Measurements from ENCODE around the gene PPP1R15B.
A peak's percentile ranks its signal among the peaks of the same experiment; 100 is the strongest.

PPP1R15B gene

DNA sequence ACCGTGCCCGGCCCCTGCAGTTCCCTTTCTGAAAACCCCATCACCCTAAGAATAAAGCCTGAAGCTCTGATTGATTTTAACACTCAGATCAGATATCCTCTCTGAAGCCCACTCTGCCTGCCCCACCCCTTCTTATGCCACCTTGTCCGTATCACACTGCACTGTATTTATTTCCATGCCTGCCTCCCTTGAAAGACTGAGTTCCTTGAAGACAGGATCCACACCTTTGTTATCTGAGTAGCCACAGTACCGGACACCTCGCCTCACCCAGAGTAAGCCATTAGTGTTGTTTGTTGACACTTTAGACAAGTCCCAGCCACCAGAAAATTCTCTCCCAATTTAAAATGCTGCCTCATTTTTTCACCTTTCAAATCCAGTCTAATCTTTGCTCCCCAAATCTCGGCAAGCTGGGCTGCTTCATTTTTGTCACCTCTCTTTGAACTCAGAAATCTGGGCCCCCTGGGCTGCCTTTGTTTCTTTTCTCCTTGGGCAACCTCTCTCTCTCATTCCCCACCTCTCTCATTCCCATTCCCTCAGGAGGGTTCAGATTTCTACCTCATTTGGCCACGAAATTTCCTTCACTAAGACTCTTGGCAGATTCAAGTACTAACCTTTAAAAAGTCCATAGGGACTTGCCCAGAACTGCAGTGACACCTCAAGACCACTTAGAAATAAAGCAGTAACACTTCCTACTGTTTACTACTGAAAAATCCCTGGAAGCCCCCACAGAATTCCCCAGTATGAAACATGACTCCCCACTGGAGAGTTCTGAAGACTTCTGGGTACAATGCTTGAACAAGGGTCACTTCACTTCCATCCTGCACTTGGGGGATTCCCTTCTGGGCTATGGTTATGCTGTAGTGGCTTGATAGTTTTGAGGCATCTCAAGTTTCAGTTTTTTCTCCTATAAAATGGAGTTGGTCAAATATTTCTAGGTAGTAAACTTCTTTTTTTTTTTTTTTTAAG lies 8.7 kb upstream of the PPP1R15B start:
- no peak for DNase-seq (ENCODE audit: low read depth)

DNA sequence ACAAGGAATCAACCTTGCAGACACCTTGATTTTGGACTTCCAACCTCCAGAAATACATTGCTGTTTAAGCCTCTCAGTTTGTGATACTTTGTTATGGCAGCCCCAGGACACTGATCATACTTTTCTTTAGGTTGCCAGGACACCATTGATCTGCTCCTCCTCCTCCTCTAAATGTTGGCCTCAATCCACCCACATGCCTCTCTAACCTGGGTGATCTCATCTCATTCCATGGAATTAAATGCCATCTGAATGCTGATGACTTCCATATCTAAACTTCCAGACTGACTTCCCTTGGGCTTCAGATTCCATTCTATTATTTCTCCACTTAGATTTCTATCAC lies 7.4 kb upstream of the PPP1R15B start:
- no peak for DNase-seq (ENCODE audit: low read depth)

DNA sequence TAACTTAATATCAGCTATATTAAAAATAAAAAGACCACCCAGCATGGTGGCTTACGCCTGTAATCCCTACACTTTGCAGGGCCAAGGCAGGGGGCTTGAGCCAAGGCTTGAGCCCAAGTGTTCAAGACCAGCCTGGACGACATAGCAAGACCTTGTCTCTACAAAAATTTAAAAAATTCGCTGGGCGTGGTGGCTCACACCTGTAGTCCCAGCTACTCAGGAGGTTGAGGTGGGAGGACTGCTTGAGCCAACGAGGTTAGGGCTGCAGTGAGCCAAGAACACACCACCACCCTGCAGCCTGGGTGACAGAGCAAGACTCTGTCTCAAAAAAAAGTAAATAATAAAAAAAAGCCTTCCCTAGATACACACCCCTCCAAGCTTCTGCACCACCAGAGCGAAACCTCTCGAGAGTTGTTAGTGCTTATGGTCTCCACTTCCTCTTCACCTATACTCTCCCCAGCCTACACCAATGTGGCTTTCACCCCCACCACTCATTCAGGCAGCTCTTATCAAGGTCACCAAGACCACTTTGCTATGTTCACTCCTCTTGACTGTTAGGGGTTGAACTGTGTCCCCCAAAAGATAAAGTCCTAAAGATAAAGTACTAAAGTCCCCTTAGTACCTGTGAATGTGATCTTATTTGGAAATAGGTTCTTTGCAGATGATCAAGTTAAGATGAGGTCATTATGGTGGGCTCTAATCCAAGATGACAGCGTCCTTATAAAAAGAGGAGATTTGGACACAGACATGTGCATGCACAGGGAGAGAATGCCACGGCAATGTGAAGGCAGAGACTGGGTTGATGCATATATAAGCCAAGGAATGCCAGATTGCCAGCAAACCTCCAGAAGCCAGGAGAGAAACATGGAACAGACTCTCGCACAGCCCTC lies 6.8 kb upstream of the PPP1R15B start:
- DNase-seq (ENCODE audit: low read depth): no peak

DNA sequence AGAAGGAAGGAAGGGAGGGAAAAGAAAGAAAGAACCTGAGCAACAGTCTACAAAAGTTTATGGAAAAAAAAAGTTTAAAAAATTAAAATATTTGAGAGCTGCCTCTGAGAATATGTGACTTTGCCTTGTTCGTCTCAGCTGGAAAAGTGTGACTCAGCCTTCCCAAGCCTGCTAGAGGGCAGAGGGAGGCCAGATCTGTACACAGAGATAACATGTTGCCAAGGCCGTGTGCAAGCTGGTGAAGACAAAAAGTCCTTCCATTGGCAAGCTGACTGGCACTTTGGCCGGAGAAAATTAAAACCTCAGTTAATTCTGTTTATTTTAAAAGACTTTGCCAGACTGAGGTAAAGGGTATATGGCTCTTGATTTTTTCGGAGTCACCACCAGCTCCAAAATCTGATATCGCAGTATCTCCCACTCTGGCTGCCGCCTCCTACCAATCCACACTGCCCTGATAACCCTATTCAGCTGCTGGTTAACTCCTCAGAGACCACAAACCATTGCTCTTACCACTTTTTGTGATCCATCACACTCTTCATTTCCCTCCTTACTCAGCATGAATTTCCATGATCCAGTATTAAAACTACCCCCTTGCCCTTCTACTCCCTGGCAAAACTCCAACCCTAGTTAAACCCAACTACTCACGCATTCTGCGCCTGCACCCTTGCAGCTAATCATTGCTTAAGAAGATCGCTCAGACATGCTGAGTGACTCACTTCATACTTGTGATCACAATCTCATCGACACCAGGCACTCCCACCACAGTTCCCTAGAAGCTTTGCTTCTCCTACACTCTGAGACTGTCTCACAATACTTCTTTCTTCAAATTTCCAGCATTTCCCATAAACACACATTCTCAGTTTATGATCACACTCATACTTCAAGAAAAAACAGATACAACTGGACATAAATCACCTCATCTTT lies 5.7 kb upstream of the PPP1R15B start:
- DNase-seq (ENCODE audit: low read depth): no peak

DNA sequence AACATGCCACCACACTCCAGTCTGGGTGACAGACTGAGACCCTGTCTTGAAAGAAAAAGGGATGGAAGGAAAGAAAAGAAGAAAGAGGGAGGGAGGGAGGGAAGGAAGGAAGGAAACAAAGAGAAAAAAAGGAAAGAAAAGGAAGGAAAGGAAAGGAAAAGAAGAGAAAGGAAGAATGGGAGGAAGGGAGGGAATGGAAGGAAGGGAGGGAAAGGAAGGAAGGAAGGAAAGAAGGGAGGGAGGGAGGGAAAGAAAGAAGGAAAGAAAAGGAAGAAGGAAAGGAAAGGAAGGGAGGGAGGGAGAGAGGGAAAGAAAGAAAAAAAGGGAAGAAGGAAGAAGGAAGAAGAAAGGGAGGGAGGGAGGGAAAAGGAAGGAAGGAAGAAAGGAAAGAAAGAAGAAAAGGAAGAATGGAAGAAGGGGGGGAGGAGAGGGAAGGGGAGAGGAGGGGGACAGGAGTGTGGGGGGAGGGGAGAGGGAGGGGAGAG lies 5.0 kb upstream of the PPP1R15B start:
- no peak for DNase-seq (ENCODE audit: low read depth)

DNA sequence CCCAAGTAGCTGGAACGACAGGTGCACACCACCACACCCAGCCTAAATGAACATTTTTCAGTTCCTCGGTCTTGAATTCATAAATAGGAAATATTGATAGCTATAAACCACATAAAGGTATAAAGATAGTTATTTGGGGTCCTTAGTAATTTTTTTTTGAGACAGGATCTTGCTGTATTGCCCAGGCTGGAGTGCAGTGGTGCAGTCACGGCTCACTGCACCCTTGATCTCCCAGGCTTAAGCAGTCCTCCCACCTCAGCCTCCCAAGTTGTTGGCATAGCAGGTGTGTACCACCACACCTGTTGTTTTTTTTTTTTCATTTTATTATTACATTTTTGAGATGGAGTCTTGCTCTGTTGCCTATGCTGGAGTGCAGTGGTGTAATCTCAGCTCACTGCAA lies 3.7 kb upstream of the PPP1R15B start:
- no peak for DNase-seq (ENCODE audit: low read depth)

DNA sequence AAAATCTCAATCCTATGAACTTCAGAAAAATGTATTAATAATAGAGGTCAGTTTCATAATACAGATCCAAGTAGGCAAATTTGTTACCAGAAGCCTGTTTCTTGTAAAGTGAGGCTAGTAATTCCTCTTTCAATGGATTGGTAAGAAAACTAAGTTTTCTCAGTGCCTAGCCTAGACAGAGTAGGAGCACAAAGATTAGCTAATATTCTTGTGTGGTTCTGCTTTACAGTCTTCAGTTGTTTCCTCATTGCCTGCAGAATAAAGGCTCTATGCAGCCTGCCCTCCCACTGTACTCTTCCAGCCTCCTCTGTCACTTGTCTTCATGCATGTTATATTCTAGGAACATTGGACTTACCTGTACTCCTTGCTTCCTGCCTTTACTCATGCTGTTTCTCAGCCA lies 2.4 kb upstream of the PPP1R15B start:
- DNase-seq (ENCODE audit: low read depth): no peak

DNA sequence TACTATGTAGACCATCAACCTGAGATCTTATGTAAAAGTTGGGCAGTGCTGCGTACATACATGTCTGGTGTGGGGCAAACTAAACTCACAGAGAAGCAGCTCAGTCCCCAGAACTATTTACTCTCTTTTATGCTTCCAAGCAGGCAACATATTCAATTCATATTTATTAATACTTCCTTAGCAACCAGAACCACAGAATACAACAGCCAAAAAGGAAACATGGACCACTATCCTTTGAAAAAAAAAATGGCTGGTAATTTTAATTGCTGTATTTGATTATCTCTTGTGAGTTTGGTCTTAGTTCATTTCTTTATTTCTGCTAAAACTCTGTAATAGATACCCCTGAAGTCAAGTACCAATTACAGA lies 1.5 kb upstream of the PPP1R15B start:
- DNase-seq (ENCODE audit: low read depth): no peak

DNA sequence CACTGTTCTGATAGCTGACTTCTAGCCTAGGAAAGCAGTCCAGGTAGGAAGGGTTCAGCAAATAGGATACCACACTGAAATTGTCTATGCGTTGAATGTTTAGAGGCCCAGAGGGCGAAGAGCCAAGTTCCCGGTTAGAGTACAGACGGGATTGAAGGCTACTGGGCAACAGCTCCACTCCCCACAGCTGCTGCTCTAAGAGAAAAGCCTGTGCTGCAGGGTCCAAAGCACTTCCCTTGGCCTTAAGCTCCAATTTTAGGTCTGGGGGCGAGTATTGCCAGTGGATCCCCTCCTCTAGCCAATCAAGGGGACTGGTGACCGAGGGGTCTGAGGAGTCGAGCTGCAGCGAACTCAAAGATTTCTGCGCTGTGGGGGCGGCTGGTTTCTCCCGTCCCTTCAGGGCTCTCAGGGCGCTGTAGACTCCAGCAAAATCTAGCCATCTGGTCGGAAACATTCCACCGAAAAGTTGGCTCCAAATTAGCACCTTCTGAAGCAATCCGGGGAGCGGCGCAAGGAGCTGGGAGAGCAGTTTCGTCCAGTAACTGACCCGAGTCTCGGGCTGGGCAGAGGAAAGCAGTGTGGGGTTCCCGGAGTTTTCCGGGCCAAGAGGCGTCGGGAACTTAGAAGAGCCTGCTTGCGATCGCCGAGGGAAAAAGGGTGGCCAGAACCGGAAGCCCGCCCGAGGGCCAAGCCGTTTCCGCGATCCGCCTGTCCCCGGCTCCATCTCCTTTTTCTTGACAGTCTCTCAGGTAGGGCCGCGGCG lies 748 bp downstream of the PPP1R15B start:
- DNase-seq (ENCODE audit: low read depth): peak; percentile 35

DNA sequence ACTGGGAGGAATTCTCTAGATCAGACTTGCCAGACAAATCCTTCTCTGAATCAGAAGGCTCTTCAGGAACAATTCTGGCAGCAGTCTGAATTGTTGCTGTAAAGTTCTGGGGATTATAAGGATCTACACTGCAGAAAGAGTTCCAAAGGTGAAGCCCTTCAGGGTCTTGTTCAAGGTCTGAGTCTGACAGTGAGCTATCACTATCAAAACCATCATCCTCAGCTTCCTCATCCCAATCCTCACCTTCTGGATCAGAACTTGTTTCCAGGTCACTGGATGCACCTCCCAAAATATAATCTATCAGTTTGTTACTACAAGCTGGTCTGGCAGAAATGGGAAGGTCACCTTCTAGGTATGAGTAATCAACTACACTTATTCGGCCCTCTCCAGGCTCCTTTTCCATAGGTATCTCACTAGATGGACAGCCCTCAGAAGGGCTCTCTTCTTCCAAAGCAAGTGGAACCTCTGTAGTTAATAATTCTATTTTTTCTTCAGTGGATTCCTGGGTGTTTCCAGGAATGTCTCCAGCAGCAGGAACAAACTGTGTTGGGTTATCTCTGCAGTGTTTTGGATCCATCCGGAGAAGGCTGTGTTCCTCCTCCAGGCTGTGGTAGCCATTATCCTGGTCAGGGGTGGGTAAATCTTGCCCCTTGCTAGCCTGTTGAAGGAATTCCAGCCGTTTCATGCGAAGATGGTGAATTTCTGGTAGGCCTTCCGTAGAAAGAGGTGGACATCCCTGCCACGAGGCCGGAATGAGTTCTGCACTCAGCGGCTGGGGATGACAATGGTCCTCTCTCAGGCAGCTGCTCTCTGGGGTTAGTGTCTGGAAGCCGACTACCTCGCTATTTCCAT lies 1.6 kb downstream of the PPP1R15B start:
- DNase-seq (ENCODE audit: low read depth): no peak

DNA sequence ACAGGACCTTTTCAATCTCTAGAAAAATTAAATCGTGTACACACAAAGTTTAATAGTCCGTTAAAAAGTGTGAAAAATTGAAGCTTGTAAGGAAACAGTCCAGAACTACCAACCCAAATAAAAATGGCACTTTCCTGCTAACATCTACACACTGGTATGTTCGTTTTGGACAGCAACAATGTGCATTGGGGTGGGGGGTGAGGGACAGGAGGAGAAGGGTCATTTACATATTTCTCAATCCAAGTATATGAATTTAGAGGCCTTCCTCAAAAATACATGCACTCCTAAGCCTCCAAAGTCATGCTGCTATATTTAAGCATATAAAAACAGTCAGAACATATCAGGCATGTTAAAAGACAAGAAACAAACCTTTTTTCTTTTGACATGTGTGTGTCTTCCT lies 2.5 kb downstream of the PPP1R15B start:
- DNase-seq (ENCODE audit: low read depth): no peak

DNA sequence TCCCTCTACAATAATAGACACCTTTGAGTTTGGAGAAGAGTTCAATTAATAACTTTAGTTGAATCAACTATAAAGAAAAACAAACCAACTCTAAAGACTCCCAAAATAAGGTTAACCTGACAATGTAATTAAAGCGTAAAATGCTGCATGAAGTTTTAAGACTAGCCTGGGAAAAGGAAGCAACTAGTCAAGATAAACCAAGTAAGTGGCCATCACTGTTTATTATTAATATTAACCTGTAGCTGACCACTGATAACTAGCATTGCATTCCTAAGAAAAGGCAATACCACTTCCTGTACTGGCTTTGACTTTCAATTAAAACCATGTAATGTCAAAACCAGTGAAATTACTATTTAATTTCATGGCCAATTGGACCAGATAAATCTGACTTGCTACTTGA lies 3.0 kb downstream of the PPP1R15B start:
- DNase-seq (ENCODE audit: low read depth): no peak

DNA sequence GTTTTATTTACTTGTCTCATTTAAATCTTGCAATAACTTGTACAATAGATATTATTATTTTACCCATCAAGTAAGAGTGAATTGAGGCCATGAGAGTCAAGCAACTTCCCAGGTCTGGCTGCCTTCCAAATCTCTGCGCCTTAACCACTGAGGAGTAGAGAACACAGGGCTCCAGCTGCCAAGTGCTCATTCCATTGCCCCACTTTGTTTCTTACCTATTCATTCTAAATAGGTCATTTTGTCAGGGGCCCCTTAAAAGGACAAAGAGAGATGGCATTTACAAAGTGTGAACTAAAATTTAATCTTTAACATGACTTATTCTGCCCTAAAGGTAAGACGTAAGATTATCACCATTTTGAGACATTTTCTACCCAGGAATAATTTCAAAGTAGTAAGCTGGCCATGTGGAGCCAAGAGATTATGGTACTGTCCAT lies 3.5 kb downstream of the PPP1R15B start:
- DNase-seq (ENCODE audit: low read depth): no peak

DNA sequence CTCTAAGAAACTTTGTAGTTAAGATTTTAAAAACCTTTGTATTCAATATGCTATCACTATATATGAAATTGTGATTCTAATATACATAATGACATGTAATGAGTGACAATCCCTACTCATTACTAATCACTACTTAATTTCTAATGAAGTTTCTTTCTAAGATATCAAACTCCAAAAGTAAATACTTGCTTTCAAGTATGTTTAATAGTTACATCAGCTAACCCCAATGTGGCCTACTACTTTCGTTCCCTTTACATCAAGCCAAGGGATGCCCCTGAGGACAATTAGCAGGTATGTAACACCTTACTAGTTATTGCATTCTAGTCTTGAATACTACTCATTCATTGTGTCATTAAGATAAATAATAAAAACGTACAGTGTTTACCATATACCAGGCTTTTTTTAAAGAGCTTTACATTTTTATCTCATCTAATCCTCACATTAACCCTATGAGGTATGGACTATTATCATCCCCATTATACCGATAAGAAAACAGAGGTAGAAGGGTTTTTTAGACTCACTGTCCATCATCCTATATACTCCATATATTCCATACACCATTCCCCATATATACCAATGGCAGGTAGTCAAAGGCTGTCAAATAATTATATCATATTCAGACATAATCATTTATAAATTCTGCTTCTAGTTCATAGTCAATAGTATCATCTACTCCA lies 4.2 kb downstream of the PPP1R15B start:
- DNase-seq (ENCODE audit: low read depth): no peak

DNA sequence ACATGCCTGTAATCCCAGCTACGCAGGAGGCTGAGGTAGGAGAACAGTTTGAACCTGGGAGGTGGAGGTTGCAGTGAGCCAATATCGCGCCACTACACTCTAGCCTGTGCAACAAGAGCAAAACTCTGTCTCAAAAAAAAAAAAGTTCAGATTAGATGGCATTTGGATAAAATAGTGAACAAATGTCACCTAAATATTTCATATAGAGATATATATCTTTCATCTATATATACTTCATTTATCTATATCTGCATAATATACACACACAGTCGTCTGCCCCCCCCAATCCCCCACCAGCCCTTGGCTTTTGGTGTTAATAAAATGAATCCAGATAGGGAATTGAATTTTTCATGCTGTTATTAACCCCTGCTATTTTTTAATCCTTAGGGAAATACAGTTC lies 5.0 kb downstream of the PPP1R15B start:
- no peak for DNase-seq (ENCODE audit: low read depth)

DNA sequence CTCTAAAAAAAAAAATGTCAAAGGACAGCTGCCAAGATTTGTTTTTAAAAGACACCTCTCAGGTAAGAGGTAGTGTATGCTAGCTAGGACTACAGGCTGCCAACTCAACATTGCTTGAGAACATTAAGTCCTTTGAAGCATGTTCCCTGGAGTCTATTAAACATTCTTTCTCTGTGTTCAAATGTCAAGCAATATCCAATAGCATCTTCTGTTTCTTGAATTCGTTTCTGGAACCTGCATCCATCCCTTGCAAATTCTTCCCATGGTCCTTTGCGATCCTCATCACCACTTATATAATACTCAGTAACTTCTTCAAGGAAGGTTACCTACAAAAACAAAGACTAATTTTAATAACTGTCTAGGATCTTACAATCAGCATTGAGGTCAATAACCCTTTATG lies 5.6 kb downstream of the PPP1R15B start:
- DNase-seq (ENCODE audit: low read depth): no peak

DNA sequence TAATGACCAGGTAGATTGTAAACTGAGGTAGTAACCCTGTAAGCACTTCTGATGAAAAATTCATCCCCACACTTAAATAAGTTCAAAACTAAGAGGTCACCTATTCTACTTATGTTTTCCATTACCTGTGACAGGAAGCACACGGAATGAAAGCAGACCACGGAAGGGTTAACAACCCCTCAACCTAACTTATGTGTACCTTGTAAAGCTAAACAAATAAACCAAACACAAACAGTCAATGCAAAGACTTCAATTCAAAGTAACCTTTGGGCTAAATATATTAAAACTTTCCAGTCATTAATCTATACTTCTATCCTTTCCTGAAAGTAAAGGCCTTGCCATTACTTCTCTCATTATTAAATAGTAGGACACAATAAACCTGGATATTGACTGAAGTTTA lies 7.0 kb downstream of the PPP1R15B start:
- no peak for DNase-seq (ENCODE audit: low read depth)

DNA sequence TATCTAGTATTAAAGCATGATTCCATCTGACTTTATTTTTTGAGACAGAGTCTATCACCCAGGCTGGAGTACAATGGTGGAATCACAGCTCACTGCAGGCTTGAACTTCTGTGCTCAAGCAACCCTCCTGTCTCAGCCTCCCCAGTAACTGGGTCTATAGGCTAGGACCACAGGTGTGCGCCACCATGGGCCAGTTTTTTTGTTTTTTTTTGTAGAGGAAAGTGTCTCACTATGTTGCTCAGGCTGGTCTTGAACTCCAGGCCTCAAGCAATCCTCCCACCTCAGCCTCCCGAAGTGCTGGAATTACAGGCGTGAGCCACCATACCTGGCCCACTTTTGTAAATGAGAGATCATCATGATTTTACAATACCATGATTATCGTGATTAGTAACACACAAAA lies 9.2 kb downstream of the PPP1R15B start:
- no peak for DNase-seq (ENCODE audit: low read depth)

DNA sequence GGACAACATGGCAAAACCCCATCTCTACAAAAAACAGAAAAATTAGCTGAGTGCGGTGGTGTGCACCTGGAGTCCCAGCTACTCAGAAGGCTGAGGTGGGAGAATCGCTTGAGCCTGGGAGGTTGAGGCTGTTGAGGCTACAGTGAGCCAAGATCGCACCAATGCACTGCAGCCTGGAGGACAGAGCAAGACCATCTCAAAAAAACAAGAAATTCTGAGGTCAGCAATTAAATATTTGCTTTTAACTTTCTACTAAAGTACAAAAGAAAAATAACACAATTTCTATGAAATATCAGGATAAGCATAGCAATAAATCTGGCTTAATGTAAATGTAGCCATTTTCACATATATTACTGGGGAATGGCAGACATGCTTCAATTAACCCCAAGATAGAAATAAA lies 9.9 kb downstream of the PPP1R15B start:
- DNase-seq (ENCODE audit: low read depth): no peak
